Endothelial cell (in vitro differentiated cells): ENCODE results near the gene UQCRFS1. TPM values are rescaled to one million over a fixed set of nuclear protein-coding genes. Genes with fewer than 3 reads are reported as not detected.

Experiments used
- DNase-seq: peaks from one replicate; pipeline ENCODE4 v3.0.0; 2021; ENCODE audit warnings: low spot score
- H3K27ac Mint-ChIP-seq: one replicate; pipeline ENCODE4 v1.8.0; 2021; ENCODE audit warnings: mixed read lengths, inconsistent platforms; ENCODE audit not compliant: unreplicated experiment
- H3K27me3 Mint-ChIP-seq: one replicate; pipeline ENCODE4 v1.8.0; 2021; ENCODE audit warnings: mild to moderate bottlenecking, moderate library complexity, mixed read lengths, inconsistent platforms; ENCODE audit not compliant: unreplicated experiment
- H3K36me3 Mint-ChIP-seq: one replicate; pipeline ENCODE4 v1.8.0; 2021; ENCODE audit warnings: mild to moderate bottlenecking, low read depth, mixed read lengths, inconsistent platforms; ENCODE audit not compliant: unreplicated experiment
- H3K4me1 Mint-ChIP-seq: one replicate; pipeline ENCODE4 v1.8.0; 2021; ENCODE audit warnings: mild to moderate bottlenecking, mixed read lengths, inconsistent platforms; ENCODE audit not compliant: unreplicated experiment
- H3K4me3 Mint-ChIP-seq: one replicate; pipeline ENCODE4 v1.8.0; 2021; ENCODE audit warnings: mild to moderate bottlenecking, mixed read lengths, inconsistent platforms; ENCODE audit not compliant: unreplicated experiment
- H3K9me3 Mint-ChIP-seq: one replicate; pipeline ENCODE4 v1.8.0; 2021; ENCODE audit warnings: mixed read lengths, inconsistent platforms; ENCODE audit not compliant: unreplicated experiment
- CTCF ChIP-seq: fragments of 200-600 bp; sonication (generic); IDR thresholded peaks from one replicate; pipeline ENCODE4 v1.5.0; 2021; ENCODE audit warnings: antibody characterized with exemption; ENCODE audit not compliant: unreplicated experiment
- total RNA-seq: library from RNA; stranded (reverse); fragmentation: NEBNext Ultra II Directional; extraction: Animal tissue kit (Norgen Biotek cat#: 25700); gene quantifications from one replicate; pipeline ENCODE4 v1.2.1, GENCODE V29; 2021; ENCODE audit not compliant: unreplicated experiment

Gene UQCRFS1
- total RNA-seq, 1 donor from 2014 or later, result 32.6 TPM

GRCh38 chr19:29193155-29193554, 19.8 kb downstream of the UQCRFS1 start:
- peaks cover 5% of the 10 kb centered on the region for H3K27me3 Mint-ChIP-seq

GRCh38 chr19:29191005-29191404, 21.9 kb downstream of the UQCRFS1 start:
- Mint-ChIP-seq H3K27ac (no peak overlapping the region), H3K4me1 (peaks cover 22% of the 10 kb centered on the region), H3K9me3 (no peaks in the 10 kb centered on the region), H3K4me3 (no peak overlapping the region), H3K36me3 (no peaks in the 10 kb centered on the region), H3K27me3 (peaks cover 7% of the 10 kb centered on the region)
- no peak for TF ChIP-seq CTCF
- DNase-seq, result no peak

More at GRCh38 chr19:29193155-29193554, 19.8 kb downstream of the UQCRFS1 start:
- no peak overlapping the region for H3K4me3 Mint-ChIP-seq
- peak overlapping the region; percentile 9 for H3K27ac Mint-ChIP-seq
- no peak for TF ChIP-seq CTCF
- no peaks in the 10 kb centered on the region for H3K9me3 Mint-ChIP-seq
- peaks cover 22% of the 10 kb centered on the region for H3K4me1 Mint-ChIP-seq
- no peaks in the 10 kb centered on the region for H3K36me3 Mint-ChIP-seq
- DNase-seq, result no peak

DNA sequence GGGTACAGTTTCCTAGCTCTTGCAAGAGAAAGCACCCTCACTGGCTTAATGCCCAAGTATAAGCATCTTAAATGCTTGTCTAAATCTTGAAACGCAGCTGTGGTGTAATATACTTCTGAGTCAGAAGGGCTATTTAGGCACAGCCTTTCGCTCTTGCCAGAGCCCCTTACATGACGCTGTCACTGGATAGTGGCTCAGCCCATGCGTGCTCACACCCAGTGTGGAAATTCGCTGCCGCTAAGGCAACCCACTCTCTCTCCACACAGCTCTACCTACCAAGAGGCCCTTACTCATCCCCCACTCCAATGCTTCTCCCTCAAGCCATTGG, 24.0 kb downstream of the UQCRFS1 start:
- H3K27ac Mint-ChIP-seq, result no peak overlapping the region

DNA sequence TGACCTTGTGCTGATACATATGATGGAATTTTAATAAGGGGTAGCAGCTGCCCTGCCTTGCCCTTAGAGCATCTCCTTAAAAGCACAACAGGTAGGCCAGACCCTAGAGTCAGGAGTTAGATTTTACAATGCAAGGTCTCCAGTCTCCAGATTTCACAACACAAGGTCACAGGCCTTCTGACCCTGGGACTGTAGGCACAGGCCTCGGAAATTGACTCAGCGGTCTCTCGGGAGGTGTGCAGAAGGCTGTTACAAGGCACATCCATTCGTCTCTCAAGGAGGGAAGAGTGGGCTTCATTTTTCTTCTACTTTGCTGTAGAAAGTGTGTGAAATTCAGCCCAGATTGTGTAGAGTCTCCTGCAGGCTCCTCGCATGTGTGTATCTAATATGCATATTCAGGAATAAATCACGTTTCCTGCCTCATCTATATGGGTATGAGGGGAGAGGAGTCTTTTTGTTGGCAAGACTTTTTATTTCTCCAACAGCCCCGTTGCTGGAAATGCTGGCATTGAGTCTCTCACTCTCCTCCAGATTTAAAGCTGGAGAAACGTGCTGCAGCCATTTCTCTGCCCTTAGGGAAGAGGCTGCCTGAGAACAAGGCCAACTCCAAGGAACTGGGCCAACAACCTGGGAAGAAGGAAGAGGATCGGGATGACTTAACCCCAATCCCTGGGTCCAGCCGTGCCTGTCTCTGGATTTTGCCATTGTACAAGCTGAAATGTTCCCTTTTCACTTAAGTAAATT, 24.5 kb downstream of the UQCRFS1 start:
- no peak for TF ChIP-seq CTCF
- Mint-ChIP-seq H3K27me3 (peaks cover 9% of the 10 kb centered on the region), H3K36me3 (no peaks in the 10 kb centered on the region), H3K4me1 (peaks cover 18% of the 10 kb centered on the region), H3K4me3 (no peak overlapping the region), H3K27ac (no peak overlapping the region), H3K9me3 (no peaks in the 10 kb centered on the region)
- no peak for DNase-seq

More for the DNA sequence above, 24.0 kb downstream of the UQCRFS1 start:
- Mint-ChIP-seq H3K36me3 (no peaks in the 10 kb centered on the region), H3K9me3 (no peaks in the 10 kb centered on the region), H3K4me1 (peaks cover 19% of the 10 kb centered on the region), H3K27me3 (peaks cover 9% of the 10 kb centered on the region), H3K4me3 (no peak overlapping the region)
- TF ChIP-seq CTCF, result no peak
- DNase-seq, result no peak

GRCh38 chr19:29187676-29188075, 25.3 kb downstream of the UQCRFS1 start:
- no peaks in the 10 kb centered on the region for H3K9me3 Mint-ChIP-seq
- no peak overlapping the region for H3K27ac Mint-ChIP-seq
- peaks cover 9% of the 10 kb centered on the region for H3K27me3 Mint-ChIP-seq
- H3K4me1 Mint-ChIP-seq, result peaks cover 11% of the 10 kb centered on the region
- no peak for DNase-seq
- H3K36me3 Mint-ChIP-seq, result no peaks in the 10 kb centered on the region
- no peak for TF ChIP-seq CTCF
- H3K4me3 Mint-ChIP-seq, result no peak overlapping the region
